HG03469 (cell line): ENCODE results near the gene ZNF273.
"Not testable (repeated sequence)": the region's sequence is repeated elsewhere in the genome, so short reads cannot be mapped to it uniquely, and the experiment has no call there.

Experiments
- ATAC-seq: cut with Tn5 transposase; IDR thresholded peaks from one replicate; pipeline ENCODE4 v1.9.1; 2021; ENCODE audit warnings: mild to moderate bottlenecking, moderate library complexity, moderate number of reproducible peaks; ENCODE audit not compliant: unreplicated experiment

ZNF273 gene

DNA sequence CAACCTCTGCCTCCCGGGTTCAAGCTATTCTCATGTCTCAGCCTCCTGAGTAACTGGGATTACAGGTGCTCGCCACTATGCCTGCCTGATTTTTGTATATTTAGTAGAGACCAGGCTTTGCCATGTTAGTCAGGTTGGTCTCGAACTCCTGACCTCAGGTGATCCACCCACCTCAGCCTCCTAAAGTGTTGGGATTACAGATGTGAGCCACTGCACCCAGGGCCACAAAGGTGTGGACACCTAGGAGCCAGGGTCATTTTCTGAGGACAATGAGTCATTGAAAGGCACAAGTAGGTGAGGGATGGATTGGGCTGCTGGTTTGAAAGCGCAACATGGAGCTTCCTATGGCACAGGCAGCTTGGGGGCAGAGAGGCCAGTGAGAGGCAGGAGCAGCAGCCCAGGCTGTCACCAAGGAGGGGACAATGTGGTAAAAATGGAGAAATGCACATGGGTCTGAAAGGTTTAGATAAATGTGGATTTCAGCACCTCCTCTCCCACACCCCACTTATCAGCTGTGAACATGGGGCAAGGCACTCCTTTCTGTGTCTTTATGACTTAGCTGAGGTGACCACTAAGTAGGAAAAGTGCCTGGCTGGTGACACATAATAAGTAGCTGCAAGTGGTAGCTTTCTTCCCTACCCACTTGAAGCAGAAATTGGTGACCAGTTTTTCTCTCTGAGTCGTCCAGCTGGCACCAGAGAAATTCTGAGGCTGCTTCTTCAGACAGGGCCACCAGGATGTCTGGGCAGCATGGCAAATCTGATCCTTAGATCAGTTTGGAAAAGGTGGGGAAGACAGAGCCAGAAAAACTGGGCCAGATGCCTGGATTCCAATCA is 41.8 kb downstream of the ZNF273 start:
- ATAC-seq: not testable (repeated sequence)

DNA sequence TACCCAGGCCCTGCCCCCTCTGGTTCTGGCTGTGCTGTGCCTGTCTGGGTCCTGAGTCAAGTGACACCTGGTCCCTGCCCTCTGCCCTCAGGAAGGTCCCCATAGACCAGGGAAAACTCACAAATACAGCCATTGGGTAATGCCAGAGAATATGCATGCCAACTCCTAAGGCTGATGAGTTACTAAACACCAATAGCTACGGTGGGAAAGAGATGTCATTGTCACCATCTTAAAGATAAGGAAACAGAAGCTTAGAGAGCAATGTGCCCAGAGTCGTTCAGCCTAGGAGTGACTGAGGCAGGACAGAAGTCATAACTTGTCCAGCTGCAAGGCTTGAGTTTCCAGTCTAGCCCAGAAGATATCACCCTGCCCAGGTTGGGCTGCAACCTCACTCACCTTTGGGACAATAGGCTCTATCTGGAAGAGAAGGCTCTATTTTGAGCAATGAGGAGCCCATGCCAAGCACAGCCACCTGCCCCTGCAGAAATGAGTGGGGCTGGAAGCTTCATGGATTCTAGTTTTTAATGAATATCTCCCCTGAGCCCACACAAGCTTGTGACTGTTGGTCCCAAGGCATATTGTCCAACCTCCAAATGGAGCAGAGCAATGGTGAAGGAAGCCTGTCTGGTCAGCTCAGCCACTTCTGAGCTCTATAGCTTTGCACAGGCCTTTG is 42.6 kb downstream of the ZNF273 start:
- ATAC-seq: no peak

GRCh38 chr7:64946772-64947171 is 43.7 kb downstream of the ZNF273 start:
- ATAC-seq: no peak

DNA sequence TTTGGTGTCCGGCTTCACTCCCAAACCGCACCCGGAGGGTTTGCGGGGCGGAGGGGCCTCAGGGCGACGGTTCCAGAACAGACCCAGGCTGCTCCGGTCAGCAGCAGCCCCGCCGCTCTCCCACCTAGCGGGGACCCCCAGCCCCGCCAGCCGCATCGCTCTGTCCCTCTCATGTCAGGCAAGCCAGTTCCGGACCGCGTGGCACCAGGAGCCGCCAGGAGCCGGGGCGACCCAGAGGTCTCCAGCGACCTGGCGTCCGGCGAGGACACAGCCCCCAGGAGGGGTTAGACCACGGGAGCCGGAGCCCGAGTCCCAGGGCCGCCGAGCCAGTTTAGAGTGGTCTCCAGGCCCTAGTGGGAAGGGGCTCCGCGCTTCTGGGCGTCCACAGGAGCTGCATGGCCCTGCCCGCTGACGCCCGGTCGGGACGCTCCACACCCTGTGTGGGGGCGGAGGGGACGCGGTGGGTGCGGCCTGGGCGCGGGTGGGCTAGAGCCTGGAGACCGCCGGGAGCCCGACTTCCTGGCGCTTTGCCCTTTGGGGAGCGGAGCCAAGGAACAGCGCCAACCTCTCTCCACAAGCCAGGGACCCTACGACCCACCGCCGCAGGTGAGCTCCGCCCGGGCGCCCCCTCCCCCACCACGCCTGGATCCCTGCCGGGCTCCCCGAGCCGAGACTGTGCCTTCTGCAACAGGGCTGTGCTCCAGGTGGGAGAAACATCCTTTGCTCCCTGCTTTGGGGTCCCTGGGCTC is 44.4 kb downstream of the ZNF273 start:
- no peak for ATAC-seq

GRCh38 chr7:64948774-64949173 is 45.7 kb downstream of the ZNF273 start:
- ATAC-seq: not testable (repeated sequence)

- not testable (repeated sequence) for ATAC-seq
Measured at GRCh38 chr7:64950673-64951072, 47.6 kb downstream of the ZNF273 start.

DNA sequence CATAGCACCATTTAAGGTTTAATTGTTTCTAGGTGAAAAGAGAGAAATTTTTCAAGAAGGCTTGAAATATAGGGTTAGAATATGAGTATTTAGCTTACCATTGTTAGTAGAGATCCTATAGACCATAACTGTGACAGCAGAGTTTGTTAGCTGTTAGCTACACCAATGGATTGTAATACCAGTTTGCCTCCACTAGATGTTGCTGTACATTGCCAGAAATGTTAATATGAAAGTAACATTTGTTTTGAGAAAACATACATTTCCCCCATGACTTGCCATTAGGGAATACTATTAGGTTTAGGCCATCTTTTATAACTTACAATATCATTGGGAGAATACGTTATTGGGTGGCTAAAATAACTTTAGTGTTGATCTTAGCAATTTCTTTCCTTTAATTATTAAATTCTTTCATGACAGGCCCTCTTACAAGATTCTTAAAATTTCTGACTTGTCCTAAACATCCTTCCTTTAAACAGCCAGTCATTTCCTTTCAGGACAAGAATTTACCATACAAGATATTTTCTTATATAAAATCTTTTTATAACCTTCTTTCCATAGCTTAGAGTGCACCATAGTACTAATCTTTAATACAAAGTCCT is 48.3 kb downstream of the ZNF273 start:
- peak; percentile 50 for ATAC-seq

DNA sequence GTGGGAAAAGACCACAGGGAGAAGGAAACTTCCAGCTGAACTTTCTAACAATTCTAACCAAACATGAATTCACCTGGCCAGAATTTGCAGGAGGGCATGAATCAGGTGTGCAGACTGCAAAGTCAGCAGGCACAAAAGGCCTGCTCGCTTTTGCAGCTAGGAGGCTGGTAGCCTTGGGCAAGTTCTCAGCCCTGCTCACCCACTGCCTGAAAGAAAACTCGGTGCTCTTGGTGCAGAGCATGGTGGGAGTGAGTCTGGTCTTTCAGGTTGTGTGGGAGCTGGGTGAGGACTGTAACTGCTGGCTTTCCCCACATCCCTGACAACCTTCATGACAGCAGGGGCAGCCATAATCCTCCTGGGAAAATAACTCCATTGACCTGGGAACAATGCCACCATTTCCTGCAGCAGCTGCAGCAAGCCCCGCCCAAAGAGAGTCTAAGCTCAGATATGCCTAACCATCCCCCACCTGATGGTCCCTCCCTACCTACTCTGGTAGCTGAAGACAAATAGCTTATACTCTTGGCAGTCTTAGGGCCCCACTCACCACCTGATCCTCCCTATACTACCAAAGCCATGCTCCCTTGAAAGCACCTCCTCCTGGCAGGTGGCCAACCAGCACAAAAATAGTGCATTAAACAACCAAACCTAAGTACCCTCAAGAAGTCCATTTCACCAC is 56.1 kb downstream of the ZNF273 start:
- ATAC-seq: no peak

DNA sequence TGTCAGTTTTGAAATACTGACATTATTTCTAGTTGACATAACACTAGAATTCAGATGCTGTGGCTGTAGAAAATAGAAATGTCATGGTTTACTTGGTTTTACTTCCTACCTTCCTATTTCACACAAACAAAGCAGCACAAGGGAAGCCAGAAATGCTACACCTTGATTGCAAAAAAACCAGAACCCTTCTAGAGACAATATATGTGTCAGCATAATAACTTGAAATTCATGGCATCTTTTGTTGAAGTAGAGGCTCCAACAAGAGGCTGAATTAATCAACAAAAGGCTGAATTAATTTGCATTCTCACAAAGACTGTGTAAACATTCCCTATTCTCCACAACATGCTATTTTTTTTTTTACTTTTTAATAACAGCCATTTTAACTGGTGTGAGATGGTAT is 62.5 kb downstream of the ZNF273 start:
- ATAC-seq: no peak

- ATAC-seq: no peak
Measured at GRCh38 chr7:64978497-64979203, 75.6 kb downstream of the ZNF273 start.
